ENCODE measurements around the gene CA5A.
A peak's percentile ranks its signal among the peaks of the same experiment; 100 is the strongest.

CA5A gene

GRCh38 chr16:87961623-87962022 is 25.3 kb upstream of the CA5A start:
- DNase-seq, result no peak

GRCh38 chr16:87960852-87961251 is 24.5 kb upstream of the CA5A start:
- no peak for DNase-seq

- DNase-seq, result no peak
Observed at GRCh38 chr16:87960296-87960695, 24.0 kb upstream of the CA5A start.

- no peak for DNase-seq
Observed at GRCh38 chr16:87959391-87959990, 23.2 kb upstream of the CA5A start.

- DNase-seq, result no peak
Observed at GRCh38 chr16:87958632-87959031, 22.3 kb upstream of the CA5A start.

- DNase-seq, result no peak
Observed at GRCh38 chr16:87957296-87958094, 21.2 kb upstream of the CA5A start.

GRCh38 chr16:87956365-87957231 is 20.3 kb upstream of the CA5A start:
- DNase-seq, result no peak

GRCh38 chr16:87956098-87956364 is 19.7 kb upstream of the CA5A start:
- no peak for DNase-seq

- DNase-seq, result no peak
Observed at GRCh38 chr16:87955302-87956097, 19.2 kb upstream of the CA5A start.

GRCh38 chr16:87954826-87955225 is 18.5 kb upstream of the CA5A start:
- no peak for DNase-seq

GRCh38 chr16:87954361-87954760 is 18.0 kb upstream of the CA5A start:
- DNase-seq, result no peak

GRCh38 chr16:87953308-87954215 is 17.2 kb upstream of the CA5A start:
- DNase-seq, result no peak

GRCh38 chr16:87952751-87953150 is 16.4 kb upstream of the CA5A start:
- DNase-seq, result no peak

GRCh38 chr16:87951552-87952538 is 15.5 kb upstream of the CA5A start:
- no peak for DNase-seq

GRCh38 chr16:87950765-87951551 is 14.6 kb upstream of the CA5A start, which contains the start of gene BANP:
Gene BANP (plus strand): TSS chr16:87951434. CDS start chr16:87975116, 23,682 bp downstream.
- DNase-seq, result peak; percentile 95

- no peak for DNase-seq
Observed at GRCh38 chr16:87949071-87949744, 12.9 kb upstream of the CA5A start.

GRCh38 chr16:87948735-87949070 is 12.4 kb upstream of the CA5A start:
- DNase-seq, result no peak

GRCh38 chr16:87948119-87948545 is 11.8 kb upstream of the CA5A start:
- no peak for DNase-seq

Measured in GOT3 (cell line).